DND-41 (cell line): ENCODE results near the gene PRDM15.

Source experiments
- ATAC-seq: fragments of 200-7000 bp; cut with Tn5 transposase; 3 replicates; pipeline ENCODE4 v1.9.1; 2021; ENCODE audit warnings: low read depth; ENCODE audit not compliant: insufficient read depth
- DNase-seq: peaks from one replicate; pipeline ENCODE4 v3.0.0-alpha.2; 2020
- H2AFZ ChIP-seq: 2 replicates; pipeline ENCODE4 v1.6.0; 2012; ENCODE audit warnings: low read depth, low read length
- H3K27ac ChIP-seq: 2 replicates; pipeline ENCODE4 v1.5.1; 2012; ENCODE audit warnings: low read length, inconsistent platforms
- H3K27me3 ChIP-seq: fragments of 200-600 bp; sonication (generic); 2 replicates; pipeline ENCODE4 v1.6.0; 2012; ENCODE audit warnings: low read length, mild to moderate bottlenecking, inconsistent platforms; ENCODE audit not compliant: insufficient read depth, poor library complexity
- H3K36me3 ChIP-seq: 2 replicates; pipeline ENCODE4 v1.5.1; 2012; ENCODE audit warnings: low read length, inconsistent platforms; ENCODE audit not compliant: insufficient read depth
- H3K4me1 ChIP-seq: 2 replicates; pipeline ENCODE4 v1.5.1; 2012; ENCODE audit warnings: mild to moderate bottlenecking, low read length; ENCODE audit not compliant: insufficient read depth
- H3K4me2 ChIP-seq: 2 replicates; pipeline ENCODE4 v1.6.0; 2012; ENCODE audit warnings: mild to moderate bottlenecking, moderate library complexity, low read length, inconsistent platforms; ENCODE audit not compliant: insufficient read depth
- H3K4me3 ChIP-seq, 2 experiments: fragments of 200-600 bp in 1 of 2; shearing (Covaris generic) in 1 of 2; 2 replicates each; pipeline ENCODE4 v1.5.1; 2012 to 2016; ENCODE audit warnings: inconsistent platforms in 2 of 2, low read length in 2 of 2, mild to moderate bottlenecking in 2 of 2, low read depth in 1 of 2, moderate library complexity in 1 of 2
- H3K79me2 ChIP-seq: 2 replicates; pipeline ENCODE4 v1.6.0; 2012; ENCODE audit warnings: low read length, inconsistent platforms; ENCODE audit not compliant: insufficient read depth
- H3K9ac ChIP-seq: 2 replicates; pipeline ENCODE4 v1.6.0; 2012; ENCODE audit warnings: low read depth, mild to moderate bottlenecking, inconsistent platforms, low read length, moderate library complexity
- H3K9me3 ChIP-seq: 2 replicates; pipeline ENCODE4 v1.5.1; 2012; ENCODE audit warnings: low read length, moderate library complexity, mild to moderate bottlenecking, inconsistent platforms; ENCODE audit not compliant: insufficient read depth, severe bottlenecking
- H4K20me1 ChIP-seq: 2 replicates; pipeline ENCODE4 v1.6.0; 2012; ENCODE audit warnings: low read length; ENCODE audit not compliant: insufficient read depth
- EZH2 ChIP-seq: IDR thresholded peaks from 3 replicates; pipeline ENCODE4 v1.6.1; 2012; ENCODE audit warnings: borderline replicate concordance, low read depth, mild to moderate bottlenecking, moderate library complexity, low read length, inconsistent platforms; ENCODE audit not compliant: severe bottlenecking
- TF ChIP-seq, protein P1 (sequence below): IDR thresholded peaks from 2 replicates; pipeline ENCODE4 v1.5.1; 2012; ENCODE audit warnings: borderline replicate concordance, low read length, moderate library complexity, mild to moderate bottlenecking; ENCODE audit not compliant: poor library complexity, severe bottlenecking; ENCODE audit errors: extremely low read depth

PRDM15 gene

DNA sequence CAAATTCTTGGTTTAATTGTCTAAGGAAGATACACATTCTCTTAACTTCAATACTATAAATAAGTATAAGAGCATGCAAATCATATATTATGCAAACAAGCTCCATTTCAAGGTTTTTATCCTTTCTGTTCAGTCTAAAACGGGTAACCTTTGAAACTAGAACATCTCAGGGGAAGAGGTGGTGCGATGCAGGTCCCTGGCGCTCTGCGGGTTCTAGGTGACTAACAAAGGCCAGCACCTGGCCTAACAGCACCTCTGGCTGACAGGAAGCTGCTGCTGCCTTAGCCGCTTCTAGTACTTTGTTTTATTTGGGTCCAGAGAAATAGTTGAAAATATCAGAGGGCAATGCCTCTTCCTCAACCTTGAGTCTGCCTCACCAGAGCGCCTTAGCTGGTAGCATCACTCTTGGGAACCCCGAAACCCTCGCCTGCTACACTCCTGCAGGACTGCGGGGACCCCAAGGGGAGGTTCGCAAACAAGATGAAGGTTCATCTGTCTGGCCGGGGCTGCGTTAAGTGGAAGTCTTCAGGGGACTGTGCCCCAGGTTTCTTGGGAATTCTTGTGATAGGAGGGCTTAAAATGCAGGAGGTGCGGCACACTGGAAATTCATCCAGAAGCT is 45.5 kb downstream of the PRDM15 start:
- H4K20me1 ChIP-seq: peaks cover 2% of the 10 kb centered on the region; the same call in 1 of the 2 replicates
- H3K4me1 ChIP-seq: no peaks in the 10 kb centered on the region
- peaks cover 77% of the 10 kb centered on the region for H3K36me3 ChIP-seq
- H3K27me3 ChIP-seq: no peaks in the 10 kb centered on the region
- TF ChIP-seq, protein P1, sequence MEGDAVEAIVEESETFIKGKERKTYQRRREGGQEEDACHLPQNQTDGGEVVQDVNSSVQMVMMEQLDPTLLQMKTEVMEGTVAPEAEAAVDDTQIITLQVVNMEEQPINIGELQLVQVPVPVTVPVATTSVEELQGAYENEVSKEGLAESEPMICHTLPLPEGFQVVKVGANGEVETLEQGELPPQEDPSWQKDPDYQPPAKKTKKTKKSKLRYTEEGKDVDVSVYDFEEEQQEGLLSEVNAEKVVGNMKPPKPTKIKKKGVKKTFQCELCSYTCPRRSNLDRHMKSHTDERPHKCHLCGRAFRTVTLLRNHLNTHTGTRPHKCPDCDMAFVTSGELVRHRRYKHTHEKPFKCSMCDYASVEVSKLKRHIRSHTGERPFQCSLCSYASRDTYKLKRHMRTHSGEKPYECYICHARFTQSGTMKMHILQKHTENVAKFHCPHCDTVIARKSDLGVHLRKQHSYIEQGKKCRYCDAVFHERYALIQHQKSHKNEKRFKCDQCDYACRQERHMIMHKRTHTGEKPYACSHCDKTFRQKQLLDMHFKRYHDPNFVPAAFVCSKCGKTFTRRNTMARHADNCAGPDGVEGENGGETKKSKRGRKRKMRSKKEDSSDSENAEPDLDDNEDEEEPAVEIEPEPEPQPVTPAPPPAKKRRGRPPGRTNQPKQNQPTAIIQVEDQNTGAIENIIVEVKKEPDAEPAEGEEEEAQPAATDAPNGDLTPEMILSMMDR: no peak
- no peak for TF ChIP-seq EZH2
- no peak overlapping the region for H3K4me3 ChIP-seq
- ATAC-seq (no peak), DNase-seq (no peak)
- H3K79me2 ChIP-seq: no peaks in the 10 kb centered on the region
- no peak overlapping the region for H3K9ac ChIP-seq
- H3K27ac ChIP-seq: no peak overlapping the region
- no peak overlapping the region for H3K4me2 ChIP-seq
- no peak overlapping the region for H2AFZ ChIP-seq
- no peaks in the 10 kb centered on the region for H3K9me3 ChIP-seq

DNA sequence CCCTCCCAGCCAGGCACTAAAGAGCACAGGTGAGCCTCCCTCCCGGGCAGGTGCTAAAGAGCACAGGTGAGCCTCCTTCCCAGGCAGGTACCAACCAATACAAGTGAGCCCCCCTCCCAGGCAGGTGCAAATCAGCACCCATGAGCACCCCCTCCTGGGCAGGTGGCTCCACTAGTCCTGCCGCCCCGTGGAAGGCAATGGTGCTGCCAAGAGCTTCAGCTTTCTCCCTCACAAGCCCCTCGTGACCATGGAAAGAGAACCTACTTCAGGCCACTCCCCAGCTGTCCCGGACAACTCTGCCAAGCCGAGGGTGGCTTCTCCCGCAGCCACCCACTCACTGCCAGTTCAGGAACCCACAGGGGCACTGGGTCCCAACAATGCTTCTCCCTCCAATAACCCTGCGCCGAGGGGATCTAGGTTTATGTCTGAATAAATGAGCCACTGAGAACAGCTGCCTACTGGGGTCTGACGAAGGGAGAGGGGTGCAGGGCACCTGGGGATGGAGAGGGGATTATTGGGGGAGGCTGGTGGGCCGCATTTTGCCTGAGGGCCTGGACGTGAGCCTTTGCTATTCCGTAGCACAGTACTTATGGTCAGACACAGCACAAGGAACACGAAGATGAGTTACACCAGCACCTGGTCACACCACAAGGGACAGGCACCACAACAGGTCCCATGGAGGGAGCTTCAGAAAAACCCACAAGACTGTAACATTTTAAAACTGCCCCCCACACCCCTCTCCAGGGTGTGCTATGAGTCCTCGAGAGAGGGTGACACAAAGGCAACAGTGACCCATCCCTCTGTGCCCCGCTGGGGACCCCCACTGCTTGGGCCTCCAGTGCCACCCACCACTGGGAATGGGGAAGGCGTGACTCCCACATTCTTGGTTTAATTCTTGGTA is 46.3 kb downstream of the PRDM15 start:
- H3K4me3 ChIP-seq: no peak overlapping the region
- ATAC-seq (no peak), DNase-seq (no peak)
- no peaks in the 10 kb centered on the region for H3K9me3 ChIP-seq
- TF ChIP-seq EZH2: no peak
- TF ChIP-seq, protein P1: no peak
- H3K4me1 ChIP-seq: no peaks in the 10 kb centered on the region
- H3K27me3 ChIP-seq: no peaks in the 10 kb centered on the region
- peaks cover 2% of the 10 kb centered on the region; the same call in 1 of the 2 replicates for H4K20me1 ChIP-seq
- no peak overlapping the region for H3K9ac ChIP-seq
- no peaks in the 10 kb centered on the region for H3K79me2 ChIP-seq
- H3K4me2 ChIP-seq: no peak overlapping the region
- H2AFZ ChIP-seq: no peak overlapping the region
- no peak overlapping the region for H3K27ac ChIP-seq
- H3K36me3 ChIP-seq: peaks cover 77% of the 10 kb centered on the region

DNA sequence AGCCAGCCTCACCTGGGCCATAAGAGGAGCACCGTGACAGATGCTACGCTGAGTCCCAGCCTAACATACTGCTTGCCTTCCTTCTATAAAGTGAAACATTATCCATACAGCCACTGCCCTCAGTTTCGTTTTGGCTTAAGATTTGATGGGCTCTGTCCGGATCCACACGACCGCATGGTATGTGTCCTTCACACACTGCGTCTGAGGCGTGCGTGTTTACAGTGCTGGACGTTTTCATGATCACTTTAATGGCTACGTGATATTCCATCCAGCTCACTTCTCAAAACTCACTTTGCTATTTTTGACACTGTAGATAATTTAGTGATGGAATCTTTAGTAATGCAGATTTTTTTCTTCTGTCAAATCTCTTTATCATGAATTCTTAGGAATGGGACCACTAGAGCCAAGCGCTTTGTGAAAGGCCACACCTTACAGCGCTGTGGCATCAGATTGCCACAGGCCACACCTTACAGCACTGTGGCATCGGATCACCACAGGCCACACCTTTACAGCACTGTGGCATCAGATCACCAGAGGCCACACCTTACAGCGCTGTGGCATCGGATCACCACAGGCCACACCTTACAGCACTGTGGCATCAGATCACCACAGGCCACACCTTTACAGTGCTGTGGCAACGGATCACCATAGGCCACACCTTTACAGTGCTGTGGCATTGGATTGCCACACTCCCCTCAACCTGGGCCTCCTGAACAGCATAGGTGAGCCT is 47.1 kb downstream of the PRDM15 start:
- Histone ChIP-seq H4K20me1 (peaks cover 2% of the 10 kb centered on the region; the same call in 1 of the 2 replicates), H3K27me3 (no peaks in the 10 kb centered on the region), H3K79me2 (no peaks in the 10 kb centered on the region), H3K4me1 (no peaks in the 10 kb centered on the region), H3K4me2 (no peak overlapping the region), H3K36me3 (peaks cover 74% of the 10 kb centered on the region), H2AFZ (no peak overlapping the region), H3K9me3 (no peaks in the 10 kb centered on the region), H3K27ac (no peak overlapping the region), H3K9ac (no peak overlapping the region), H3K4me3 (no peak overlapping the region)
- ATAC-seq: no peak
- no peak for DNase-seq
- TF ChIP-seq, protein P1: no peak
